Measurements from ENCODE around the gene SNX7. TPM values are rescaled to one million over a fixed set of nuclear protein-coding genes. Genes with fewer than 3 reads are reported as not detected.

Gene SNX7
- total RNA-seq, 3 donors from 2014 or later, result 22.6 to 31.5 (median 24.0) TPM

- Histone ChIP-seq H3K9me3 (no peaks in the 10 kb centered on the region), H3K4me3 (no peak overlapping the region), H3K27me3 (no peaks in the 10 kb centered on the region), H3K27ac (no peak overlapping the region), H3K4me1 (no peaks in the 10 kb centered on the region), H3K36me3 (no peaks in the 10 kb centered on the region)
- intact Hi-C loops (cut with DNase I; ENCODE audit: low total_unique reads), result no loop called here
- no peak for DNase-seq (ENCODE audit: low spot score in 2 of 2)
- no peak for TF ChIP-seq POLR2AphosphoS5 (IDR thresholded peaks at IDR 0.05)
- no peak for TF ChIP-seq POLR2A (IDR thresholded peaks at IDR 0.05)
- TF ChIP-seq, protein P1, sequence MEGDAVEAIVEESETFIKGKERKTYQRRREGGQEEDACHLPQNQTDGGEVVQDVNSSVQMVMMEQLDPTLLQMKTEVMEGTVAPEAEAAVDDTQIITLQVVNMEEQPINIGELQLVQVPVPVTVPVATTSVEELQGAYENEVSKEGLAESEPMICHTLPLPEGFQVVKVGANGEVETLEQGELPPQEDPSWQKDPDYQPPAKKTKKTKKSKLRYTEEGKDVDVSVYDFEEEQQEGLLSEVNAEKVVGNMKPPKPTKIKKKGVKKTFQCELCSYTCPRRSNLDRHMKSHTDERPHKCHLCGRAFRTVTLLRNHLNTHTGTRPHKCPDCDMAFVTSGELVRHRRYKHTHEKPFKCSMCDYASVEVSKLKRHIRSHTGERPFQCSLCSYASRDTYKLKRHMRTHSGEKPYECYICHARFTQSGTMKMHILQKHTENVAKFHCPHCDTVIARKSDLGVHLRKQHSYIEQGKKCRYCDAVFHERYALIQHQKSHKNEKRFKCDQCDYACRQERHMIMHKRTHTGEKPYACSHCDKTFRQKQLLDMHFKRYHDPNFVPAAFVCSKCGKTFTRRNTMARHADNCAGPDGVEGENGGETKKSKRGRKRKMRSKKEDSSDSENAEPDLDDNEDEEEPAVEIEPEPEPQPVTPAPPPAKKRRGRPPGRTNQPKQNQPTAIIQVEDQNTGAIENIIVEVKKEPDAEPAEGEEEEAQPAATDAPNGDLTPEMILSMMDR (IDR thresholded peaks at IDR 0.05), result no peak
Measured at GRCh38 chr1:98696077-98696476, 34.6 kb downstream of the SNX7 start.

- Histone ChIP-seq H3K36me3 (no peaks in the 10 kb centered on the region), H3K4me3 (no peak overlapping the region), H3K9me3 (no peaks in the 10 kb centered on the region), H3K27ac (no peak overlapping the region), H3K27me3 (no peaks in the 10 kb centered on the region), H3K4me1 (no peaks in the 10 kb centered on the region)
- intact Hi-C loops (cut with DNase I; ENCODE audit: low total_unique reads), result no loop called here
- TF ChIP-seq POLR2AphosphoS5 (IDR thresholded peaks at IDR 0.05), result no peak
- TF ChIP-seq POLR2A (IDR thresholded peaks at IDR 0.05), result no peak
- TF ChIP-seq, protein P1 (IDR thresholded peaks at IDR 0.05), result no peak
- no peak for DNase-seq (ENCODE audit: low spot score in 2 of 2)
Measured at GRCh38 chr1:98697781-98698180, 36.3 kb downstream of the SNX7 start.

GRCh38 chr1:98698625-98699024 lies 37.1 kb downstream of the SNX7 start:
- Histone ChIP-seq H3K9me3 (no peaks in the 10 kb centered on the region), H3K27me3 (no peaks in the 10 kb centered on the region), H3K4me1 (no peaks in the 10 kb centered on the region), H3K27ac (no peak overlapping the region), H3K4me3 (no peak overlapping the region), H3K36me3 (no peaks in the 10 kb centered on the region)
- TF ChIP-seq, protein P1 (IDR thresholded peaks at IDR 0.05), result no peak
- TF ChIP-seq POLR2AphosphoS5 (IDR thresholded peaks at IDR 0.05), result no peak
- TF ChIP-seq POLR2A (IDR thresholded peaks at IDR 0.05), result no peak
- intact Hi-C loops (cut with DNase I; ENCODE audit: low total_unique reads), result no loop called here
- no peak for DNase-seq (ENCODE audit: low spot score in 2 of 2)

- Histone ChIP-seq H3K27me3 (no peaks in the 10 kb centered on the region), H3K36me3 (no peaks in the 10 kb centered on the region), H3K9me3 (no peaks in the 10 kb centered on the region), H3K4me3 (no peak overlapping the region), H3K4me1 (no peaks in the 10 kb centered on the region), H3K27ac (no peak overlapping the region)
- no peak for TF ChIP-seq POLR2A (IDR thresholded peaks at IDR 0.05)
- TF ChIP-seq, protein P1 (IDR thresholded peaks at IDR 0.05), result no peak
- no peak for TF ChIP-seq POLR2AphosphoS5 (IDR thresholded peaks at IDR 0.05)
- intact Hi-C loops (cut with DNase I; ENCODE audit: low total_unique reads), result no loop called here
- no peak for DNase-seq (ENCODE audit: low spot score in 2 of 2)
Measured at GRCh38 chr1:98700228-98700627, 38.7 kb downstream of the SNX7 start.

DNA sequence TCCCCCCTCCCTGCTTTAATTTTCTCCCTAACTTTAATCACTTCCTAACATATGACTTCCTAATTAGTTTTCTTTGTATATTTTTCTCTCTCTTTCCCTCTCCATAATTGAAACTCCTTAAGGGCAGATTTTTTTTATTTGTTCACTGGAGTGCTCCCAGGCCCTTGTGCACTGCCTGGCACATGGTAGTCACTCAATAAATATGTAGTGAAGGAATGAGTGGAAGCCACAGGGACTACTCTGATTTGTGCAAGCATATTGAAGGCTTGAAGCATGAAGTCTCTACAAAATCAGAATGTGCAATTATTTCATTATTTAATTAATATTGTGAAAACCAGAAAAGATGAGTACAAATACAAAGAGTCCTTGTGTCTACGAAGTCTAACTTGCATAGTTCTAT lies 41.5 kb downstream of the SNX7 start:
- Histone ChIP-seq H3K27me3 (no peaks in the 10 kb centered on the region), H3K4me1 (no peaks in the 10 kb centered on the region), H3K27ac (no peak overlapping the region), H3K9me3 (no peaks in the 10 kb centered on the region), H3K36me3 (no peaks in the 10 kb centered on the region), H3K4me3 (no peak overlapping the region)
- no peak for TF ChIP-seq POLR2A (IDR thresholded peaks at IDR 0.05)
- TF ChIP-seq, protein P1 (IDR thresholded peaks at IDR 0.05), result no peak
- TF ChIP-seq POLR2AphosphoS5 (IDR thresholded peaks at IDR 0.05), result no peak
- no peak for DNase-seq (ENCODE audit: low spot score in 2 of 2)
- intact Hi-C loops (cut with DNase I; ENCODE audit: low total_unique reads), result no loop called here

Data from breast epithelium (tissue), 4 donors.